Stimulated activated CD8-positive, alpha-beta memory T cell treated with anti-CD3 and anti-CD28 coated beads, Interleukin-7, amount 100 ng/mL, for 1 hour (primary cell): ENCODE data around the gene GTSE1.

Experiments used
- DNase-seq, 2 donors: peaks; one replicate each; pipeline ENCODE4 v3.0.0-alpha.2; 2020; ENCODE audit warnings: low read depth in 2 of 2

The GTSE1 gene

DNA sequence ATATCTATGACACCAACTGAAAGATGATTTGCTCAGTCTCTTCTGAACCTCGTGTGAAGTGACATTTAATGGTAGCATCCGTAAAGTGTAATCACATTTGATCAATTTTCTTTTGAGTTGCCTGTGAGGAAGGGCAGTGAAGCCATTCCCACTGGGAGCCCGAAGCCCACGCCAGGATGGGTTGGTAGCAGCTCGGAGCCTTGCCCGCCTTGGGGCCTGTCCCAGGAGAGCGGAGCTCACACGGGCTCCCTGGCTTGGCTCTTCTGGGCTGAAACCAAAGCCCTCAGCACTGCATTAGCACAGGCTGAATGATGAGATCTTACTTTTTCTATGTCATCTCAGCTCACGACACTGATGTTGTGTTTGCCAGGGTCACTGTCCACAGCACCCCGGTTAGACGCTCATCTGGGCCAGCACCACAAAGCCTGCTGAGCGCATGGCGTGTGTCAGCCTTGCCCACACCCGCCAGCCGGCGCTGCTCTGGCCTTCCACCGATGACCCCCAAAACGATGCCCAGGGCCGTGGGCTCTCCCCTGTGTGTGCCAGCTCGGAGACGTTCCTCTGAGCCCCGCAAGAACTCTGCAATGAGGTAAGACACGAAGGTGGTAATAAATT lies 29.5 kb downstream of the GTSE1 start:
- no peak for DNase-seq

DNA sequence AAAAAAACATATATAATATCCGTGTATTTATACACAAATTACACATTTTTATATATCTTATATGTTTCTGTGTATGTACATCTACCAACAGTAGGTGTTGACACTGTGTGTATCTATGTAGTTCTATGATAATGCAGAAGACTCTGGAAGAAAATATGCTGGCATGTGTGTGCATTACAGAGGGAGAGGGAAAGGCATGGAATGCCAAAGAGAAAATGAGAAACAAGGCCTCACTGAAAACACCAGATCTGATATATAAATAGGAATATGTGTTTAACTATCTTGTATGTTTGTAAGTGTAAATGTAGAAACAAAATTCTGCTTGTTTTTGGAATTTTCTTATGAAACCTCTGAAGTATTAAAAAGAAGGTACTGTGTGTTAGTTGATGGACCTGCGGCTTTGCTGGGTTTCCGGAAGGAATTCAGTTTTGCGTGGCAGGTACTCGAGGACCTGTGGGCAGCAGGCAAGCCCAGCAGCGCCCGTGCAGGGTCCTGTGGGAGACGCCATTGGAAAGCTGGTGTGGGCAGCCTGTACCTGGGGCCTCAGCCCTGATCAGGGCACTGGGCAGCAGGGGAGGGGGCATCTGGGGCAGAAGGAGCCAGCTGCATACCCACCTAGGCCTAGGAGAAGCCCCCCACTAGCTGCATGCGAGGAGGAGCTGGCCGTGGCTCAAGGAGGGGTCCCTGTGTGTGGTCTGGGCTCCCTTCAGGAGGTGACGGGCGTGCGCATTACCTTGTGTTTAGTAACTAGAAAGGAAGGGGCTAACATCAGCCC lies 31.2 kb downstream of the GTSE1 start:
- DNase-seq = no peak

DNA sequence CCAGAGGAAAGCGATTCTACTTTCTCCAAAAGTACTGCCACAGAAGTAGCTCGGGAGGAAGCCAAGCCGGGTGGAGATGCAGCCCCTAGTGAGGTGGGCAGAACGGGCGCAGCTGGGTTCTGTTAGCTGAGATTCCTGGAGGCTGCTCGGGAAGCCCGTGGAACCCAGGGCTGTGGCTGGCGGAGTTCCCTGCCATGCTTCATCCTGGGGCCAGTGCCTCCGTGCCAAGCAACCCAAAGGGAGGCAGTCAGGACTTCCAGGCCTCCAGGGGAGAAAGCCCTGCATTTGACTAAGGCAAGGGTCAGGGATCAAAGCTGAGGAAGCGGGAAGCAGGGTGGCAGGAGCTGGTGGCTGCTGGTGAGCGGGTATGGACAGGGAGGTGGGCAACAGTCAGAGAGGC lies 32.1 kb downstream of the GTSE1 start:
- DNase-seq = no peak

DNA sequence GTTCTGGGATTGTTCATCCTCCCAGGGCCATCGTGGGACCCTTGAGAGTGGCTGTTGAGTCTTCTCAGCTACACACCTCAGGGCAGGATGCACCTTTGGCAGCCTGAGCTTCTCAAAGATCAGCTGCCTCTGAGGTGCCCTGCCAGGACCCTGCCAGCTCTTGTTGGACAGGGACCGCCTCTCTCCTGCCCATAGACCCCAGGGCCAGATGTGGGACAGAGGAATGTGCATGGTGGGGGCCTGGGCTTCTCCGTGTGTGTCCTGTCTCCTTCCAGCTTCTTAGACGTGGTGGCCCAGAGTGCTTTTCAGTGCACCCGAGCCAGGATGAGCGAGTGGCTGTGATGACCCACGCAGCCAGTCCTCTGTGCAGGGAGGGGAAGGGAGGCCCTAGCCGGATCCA lies 32.9 kb downstream of the GTSE1 start:
- no peak for DNase-seq

DNA sequence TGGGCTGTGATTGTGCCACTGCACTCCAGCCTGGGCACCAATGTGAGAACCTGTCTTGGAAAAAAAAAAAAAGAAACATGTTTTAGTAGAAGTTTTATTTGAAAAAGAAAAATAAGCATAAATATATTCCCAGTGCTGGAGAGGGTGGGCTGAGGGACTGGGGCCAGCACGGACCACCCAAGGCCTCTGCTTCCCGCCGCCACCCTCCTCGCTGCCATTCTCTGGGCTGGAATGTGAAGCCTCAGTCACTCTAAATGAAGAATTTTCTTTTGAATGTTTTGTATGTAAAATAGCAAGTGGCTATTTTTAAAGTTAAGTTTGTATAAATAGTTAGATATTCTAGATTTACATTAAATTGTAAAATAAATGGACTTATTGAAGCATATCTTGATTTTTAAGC lies 33.8 kb downstream of the GTSE1 start:
- no peak for DNase-seq

DNA sequence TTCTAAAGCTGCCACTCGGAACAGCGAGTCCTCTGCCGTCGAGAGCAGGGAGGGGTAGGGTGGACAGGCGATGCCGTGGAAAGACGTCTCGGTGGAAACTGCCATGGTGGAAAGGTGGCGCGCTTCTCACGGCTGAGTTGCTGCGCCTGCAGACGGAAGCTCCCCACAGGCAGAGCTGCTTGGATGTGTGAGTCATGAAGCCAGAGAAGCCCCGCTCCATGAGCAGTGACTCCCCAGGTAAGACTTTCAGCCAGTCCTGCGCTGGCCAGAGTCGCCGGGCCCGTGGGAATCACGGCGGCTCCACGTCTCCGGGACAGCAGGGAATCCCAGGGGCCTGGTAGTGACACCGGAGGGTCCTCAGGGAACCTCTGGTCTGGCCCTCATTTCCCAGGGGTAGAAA lies 34.8 kb downstream of the GTSE1 start:
- no peak for DNase-seq

DNA sequence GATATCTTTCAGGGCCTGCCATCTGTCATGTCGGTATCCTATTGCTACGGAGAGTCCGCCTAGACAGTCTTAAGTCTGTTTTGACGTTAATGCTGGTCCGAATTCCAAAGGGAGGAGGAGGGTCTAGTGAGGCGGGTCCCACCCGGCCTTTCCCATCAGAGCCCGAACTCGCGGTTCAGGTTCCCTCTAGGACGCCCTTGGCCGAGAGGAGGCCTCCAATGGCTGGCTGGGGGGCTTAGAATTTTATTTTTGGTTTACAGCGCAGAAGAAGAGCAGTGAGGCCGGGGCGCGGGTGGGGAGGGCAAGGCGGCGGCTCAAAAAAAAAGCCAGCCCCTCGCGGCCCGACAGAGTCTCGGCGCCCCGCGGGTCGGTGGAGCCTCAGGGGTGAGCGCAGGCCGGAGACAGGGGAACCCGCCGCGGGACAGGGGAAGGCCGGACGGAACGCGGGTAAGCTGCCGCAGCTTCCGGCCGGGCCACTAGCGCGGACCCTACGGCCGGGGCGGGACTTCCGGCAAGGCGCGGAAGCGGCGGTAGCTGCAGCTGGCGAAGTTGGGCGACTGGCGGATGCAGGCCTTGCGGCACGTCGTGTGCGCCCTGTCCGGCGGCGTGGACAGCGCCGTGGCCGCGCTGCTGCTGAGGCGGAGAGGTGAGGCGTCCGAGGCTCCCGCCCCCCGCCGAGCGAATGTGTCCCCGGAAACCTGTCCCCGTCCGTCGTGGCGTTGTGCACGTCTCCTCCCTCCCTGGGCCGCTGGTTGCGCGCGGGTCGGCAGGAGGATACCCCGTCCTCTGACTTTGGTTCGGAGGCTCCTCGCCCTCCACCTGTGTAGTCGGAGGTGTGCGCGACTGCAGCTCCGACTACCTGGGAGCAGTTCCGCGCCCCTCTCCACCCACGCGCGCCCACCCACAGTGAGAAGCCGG lies 38.8 kb downstream of the GTSE1 start, which contains the start of gene TRMU:
Gene TRMU, plus strand, starts transcription at position 514 of the 918 bp plus-strand sequence. Its CDS starts 51 bp downstream, at position 565.
- DNase-seq = peak; percentile 47 to 48

DNA sequence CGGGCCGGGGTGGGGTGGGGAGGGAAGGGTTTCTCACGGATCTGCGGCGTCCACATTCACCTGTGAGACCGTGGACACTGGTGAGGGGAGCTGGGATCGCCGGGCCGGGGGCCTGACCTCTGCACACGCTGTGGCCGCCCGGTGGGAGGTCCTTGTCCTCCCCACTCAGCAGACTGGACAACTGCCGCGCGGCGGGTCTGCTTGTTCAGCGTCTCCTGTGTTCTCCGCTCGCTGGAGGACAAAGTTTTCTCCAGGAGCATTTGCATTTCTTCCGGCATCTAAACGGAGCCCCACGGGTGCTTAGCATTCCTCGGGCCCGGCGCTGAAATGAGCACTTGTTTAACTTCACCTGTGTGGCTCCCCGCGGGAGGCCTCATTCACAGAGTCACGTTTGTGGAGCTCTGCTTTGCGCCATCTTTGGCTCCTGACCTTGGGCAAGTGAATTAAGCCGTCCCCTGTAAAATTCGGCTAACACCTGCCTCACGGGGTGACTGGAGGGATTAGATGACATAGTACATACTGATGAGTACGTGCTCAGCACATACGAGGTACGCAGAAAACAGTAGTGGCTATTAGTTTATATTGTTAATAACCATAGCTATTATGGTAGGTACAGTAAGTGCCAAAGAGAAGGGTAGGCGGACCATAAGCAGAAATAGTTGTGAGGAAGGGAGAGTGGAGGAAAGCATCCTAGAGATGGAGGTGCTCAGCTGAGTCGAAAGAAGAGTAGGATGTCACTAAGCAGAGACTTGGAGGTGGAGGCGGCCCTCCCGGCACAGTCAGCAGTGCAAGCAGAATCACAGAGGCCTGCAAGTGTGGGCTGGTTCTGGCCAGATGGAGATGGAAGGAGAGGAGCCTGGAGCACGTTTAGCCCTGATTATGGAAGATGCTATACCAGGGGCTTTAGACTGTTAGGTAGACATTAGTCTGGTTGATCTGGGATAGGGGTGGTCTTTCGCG lies 39.7 kb downstream of the GTSE1 start:
- no peak for DNase-seq

DNA sequence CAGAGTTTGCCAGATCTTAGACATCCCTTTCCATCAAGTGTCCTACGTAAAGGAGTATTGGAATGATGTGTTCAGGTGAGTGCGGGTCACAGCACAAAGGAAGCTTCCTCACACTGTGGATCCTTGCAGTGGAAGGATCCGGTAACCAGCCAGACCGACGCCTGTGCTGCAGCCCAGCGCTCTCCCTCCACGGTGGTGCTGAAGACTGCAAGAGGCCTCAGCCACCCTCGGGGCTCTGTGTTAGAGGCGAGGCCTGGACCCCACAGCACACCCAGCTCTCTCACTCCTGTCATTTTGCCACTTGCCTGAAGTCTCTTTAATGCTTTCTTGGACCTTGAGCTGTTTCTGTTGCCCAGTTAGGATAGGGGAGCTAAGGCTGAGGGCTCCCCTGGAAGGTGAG lies 41.2 kb downstream of the GTSE1 start:
- DNase-seq = no peak

DNA sequence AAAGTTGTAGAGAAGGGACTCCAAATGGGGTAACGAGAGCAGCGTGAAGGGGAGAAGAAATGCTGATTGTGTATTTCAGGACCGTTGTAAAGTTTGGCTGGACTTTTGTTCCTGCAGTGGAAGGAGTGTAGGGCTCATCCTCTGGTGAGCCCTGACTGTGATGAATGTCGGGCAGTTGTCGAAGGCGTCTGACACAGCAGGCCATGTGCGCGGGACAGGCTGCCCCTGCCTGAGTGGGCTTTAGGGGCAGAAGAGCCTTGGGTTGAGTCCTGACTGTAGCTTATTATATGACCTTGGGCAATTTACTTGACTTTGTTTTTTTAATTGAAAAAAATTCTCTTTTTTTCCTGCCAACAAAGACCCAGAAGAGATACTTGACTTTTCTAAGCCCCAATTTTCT lies 42.0 kb downstream of the GTSE1 start:
- no peak for DNase-seq

DNA sequence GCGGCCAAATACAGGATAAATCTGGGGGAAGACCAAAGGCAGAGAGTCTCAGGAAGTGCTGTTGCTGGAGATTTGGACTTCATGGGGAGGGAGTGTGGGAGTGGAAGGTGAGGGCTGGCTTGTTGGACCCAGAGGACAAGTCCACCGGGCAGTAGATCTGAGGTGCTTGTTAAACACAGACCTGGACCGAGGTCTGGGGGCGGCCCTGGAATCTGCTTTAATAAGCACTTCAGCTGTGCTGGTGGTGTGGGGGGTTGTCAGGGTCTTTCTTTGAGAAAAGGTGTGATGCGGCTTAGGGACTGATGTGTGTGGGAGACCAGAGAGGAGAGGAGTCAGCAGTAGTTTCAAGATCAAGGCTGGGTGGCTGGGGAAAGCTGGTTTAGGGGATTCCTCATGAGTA lies 43.3 kb downstream of the GTSE1 start:
- no peak for DNase-seq

DNA sequence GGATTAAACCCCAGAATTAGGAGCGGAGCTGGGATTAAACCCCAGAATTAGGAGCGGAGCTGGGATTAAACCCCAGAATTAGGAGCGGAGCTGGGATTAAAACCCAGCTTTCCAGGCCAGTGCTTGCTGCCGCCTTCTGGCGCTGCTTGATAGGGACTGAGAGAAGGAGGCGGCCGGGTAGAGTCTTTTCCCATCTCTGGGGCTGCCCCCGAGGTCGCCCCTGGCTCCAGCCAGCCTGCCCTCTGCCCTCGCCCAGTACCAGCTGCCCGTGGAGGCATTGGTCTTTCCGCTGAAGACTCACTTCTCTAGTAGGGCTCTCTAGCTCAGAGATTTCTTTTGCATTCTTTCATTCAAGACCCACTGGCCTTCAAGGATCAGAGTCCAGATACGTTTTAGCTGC lies 44.0 kb downstream of the GTSE1 start:
- DNase-seq = no peak

DNA sequence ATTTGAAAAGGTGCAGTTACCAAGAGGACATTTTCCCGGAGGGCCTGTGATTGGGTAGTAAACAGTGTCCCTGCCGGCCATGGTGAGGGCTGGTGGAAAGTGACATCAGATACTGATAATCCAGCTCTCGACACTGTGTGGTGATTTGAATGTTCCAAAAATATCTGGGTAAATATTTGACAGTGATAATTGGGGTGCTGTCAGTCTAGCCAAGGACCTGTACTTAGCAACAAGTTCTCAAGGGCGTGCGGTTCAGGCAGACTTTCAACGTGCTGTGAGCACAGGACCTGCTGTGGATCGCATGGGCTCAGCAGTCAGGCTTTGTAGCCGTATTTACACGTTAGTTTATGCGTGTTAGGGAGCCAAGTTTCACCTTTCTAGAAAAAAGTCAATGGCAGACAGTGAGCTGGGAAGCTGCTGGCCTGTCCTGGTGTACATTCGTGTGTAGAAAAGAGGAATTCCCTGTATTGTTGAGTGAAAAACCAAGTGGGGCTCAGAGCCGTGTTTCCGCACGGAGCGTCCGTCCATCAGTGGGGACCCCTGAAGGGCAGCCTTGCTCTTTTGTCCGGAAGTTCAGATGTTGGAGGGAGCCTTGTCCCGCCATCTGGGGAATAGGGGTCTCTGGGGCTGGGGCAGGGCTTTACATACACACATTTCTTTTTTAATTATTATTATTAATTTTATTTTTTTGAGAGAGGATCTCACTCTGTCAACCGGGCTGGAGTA lies 50.2 kb downstream of the GTSE1 start:
- DNase-seq = no peak

DNA sequence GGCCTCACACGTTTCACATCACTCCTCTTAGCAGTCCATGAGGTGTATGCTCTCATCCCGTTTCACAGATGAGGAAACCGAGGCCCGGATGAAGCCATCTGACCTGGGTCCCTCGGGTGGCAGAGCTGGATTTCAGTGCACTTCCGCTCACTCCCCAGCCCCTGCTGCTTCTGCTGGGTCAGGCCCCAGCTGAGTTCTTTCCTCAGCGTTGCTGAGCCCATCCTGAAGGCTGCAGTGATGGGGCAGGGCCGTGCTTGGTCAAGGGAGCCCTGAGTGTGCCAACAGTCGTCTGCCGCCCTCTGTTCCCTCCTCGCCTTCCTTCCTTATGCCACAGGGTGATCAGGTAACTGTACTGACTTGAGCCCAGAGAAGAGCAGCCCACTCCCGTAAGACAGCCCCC lies 51.0 kb downstream of the GTSE1 start:
- no peak for DNase-seq

DNA sequence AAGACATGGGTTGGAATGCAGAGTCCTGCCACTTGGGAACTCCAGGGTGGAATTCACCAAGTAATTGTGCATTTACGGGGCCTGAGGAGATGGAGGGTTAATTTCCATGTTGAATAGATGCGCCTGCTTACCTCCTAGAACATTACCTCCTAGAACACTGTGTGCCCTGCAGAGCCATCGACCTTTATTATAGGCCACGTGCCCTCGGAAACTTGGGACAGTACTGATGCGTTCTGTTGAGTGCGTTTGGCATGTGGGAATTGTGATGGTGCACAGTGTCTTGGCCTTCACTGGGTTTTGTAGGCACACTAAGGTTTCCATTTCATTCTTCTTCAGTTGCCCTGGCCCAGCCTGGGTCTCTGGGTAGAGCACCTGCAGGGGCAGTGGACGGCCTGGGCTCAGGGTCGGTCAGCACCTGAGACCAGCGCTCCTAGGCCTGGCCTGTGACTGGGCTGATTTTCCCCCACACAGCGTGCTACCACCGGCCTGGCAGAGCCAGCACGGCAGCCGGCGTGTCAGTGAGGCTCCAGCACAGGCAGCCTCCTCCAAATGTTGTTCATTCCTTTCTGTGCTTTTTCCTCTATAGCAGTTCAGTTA lies 51.5 kb downstream of the GTSE1 start:
- no peak for DNase-seq

DNA sequence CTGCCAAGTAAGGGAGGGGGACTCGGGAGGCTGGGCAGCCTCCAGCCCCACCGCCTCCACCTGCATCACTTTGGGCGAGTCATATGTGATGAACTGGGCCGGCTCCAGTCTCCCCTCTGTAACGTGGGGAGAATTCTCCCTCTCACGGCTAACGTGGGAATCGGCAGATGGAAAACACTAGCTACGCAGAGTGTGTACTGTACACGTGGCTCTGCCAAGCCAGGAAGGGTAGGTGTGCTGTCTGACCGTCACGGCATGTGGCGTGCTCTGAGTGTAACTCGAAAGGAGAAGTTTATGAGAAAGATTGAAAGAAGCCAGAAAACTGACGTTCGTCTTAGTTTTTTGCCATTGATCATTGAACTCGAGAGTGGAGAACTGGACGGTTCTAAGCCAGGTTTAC lies 52.6 kb downstream of the GTSE1 start:
- no peak for DNase-seq

DNA sequence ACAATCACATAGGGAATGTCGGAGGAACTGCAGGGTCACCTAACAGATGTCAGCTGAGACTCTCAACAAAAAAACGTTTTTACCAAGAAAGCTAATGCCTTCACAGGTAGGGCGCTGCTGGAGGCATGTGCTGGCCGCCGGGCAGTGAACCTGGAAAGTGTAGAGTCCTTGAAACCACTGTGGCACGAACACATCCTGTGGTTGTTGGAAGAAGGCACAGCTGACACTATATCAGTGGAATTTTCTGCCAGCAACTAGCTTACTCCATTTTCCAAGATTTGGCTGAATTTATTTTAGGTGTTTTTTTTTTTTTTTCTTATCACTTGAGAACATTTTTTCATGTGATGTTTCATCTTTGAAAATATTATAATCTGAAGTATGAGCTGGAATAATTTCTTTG lies 53.0 kb downstream of the GTSE1 start:
- DNase-seq = no peak

DNA sequence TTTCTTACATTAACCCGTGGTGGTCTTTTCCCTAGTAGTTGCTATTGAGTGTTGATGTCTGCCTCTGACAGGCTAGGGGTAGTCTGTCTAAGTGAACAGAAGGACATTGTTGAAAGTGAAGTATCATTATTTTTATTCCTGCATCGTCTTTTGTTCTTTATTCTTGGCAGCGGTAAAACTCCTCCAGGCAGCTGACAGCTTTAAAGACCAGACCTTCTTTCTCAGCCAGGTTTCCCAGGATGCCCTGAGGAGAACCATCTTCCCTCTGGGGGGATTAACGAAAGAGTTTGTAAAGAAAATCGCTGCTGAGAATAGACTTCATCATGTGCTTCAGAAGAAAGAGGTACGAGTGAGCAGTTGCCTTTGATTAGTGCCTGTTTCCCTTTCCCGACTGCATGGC lies 53.5 kb downstream of the GTSE1 start:
- DNase-seq = no peak

DNA sequence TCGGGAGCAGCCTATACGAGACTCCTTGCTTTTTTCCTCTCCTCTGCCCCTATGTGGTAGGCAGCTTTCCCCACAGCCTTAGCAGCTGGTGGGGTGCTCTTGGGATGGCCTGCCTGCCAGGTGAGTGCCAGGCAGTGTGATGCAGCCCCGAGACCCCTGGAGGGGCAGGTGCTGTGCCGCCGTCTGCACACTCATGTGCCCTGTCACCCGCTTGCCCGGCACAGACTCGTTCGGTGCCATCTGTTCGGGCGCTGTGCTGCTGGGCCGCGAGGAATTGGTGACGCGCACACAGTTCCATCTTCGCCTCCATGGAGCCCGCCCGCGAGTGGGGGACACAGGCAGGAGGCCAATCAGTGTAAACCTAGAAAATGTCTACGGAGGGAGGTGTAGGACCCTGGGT lies 54.0 kb downstream of the GTSE1 start:
- DNase-seq = no peak

DNA sequence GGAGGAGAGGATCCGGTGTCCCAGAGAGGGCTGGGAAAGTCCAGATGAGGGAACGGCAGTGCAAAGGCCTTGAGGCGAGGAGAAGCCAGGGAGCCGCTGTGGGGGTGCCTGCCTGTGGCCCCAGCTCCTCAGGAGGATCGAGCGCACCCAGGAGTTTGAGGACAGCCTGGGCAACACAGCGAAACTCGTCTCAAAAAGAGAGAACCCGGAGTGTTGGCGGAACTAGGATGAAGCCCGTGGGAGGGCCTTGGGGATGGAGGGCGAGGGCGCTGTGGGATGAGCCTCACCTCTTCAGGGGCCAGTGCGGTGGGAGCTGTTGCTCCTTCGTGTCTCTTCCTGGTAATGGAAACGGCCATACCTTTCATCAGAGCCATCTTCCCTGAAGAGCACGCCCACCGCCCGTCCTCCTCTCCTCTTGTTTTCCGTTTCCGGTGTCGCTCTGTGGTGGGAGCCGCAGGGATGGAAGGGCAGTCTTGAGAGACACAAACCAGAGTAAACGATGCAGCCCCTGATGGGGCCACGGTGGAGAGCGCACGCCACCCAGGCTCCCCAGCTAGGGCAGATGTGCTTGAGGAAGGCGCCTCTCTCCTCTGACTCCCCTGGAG lies 54.6 kb downstream of the GTSE1 start:
- DNase-seq = no peak
